BLaER1 (cell line): Measurements from ENCODE around the gene GSK3B.

Source experiments
- H3K27ac ChIP-seq: shearing (Covaris generic); formaldehyde crosslinking; 2 replicates; pipeline ENCODE4 v1.8.1; 2022
- H3K27me3 ChIP-seq: shearing (Covaris generic); formaldehyde crosslinking; 2 replicates; pipeline ENCODE4 v1.8.1; 2022
- H3K36me3 ChIP-seq: shearing (Covaris generic); formaldehyde crosslinking; 2 replicates; pipeline ENCODE4 v1.8.1; 2022
- H3K4me1 ChIP-seq: shearing (Covaris generic); formaldehyde crosslinking; 2 replicates; pipeline ENCODE4 v1.8.1; 2022
- H3K4me2 ChIP-seq: shearing (Covaris generic); formaldehyde crosslinking; 2 replicates; pipeline ENCODE4 v1.8.1; 2022
- H3K4me3 ChIP-seq: shearing (Covaris generic); formaldehyde crosslinking; 2 replicates; pipeline ENCODE4 v1.8.1; 2022
- H3K9ac ChIP-seq: shearing (Covaris generic); formaldehyde crosslinking; 2 replicates; pipeline ENCODE4 v1.8.1; 2022
- H3K9me3 ChIP-seq: shearing (Covaris generic); formaldehyde crosslinking; 2 replicates; pipeline ENCODE4 v1.8.1; 2022
- H4K20me1 ChIP-seq: shearing (Covaris generic); formaldehyde crosslinking; 2 replicates; pipeline ENCODE4 v1.8.1; 2022
- Cebpa-rat ChIP-seq: shearing (Covaris generic); IDR thresholded peaks from 2 replicates; pipeline ENCODE4 v1.8.1; 2022

The GSK3B gene

GRCh38 chr3:119856695-119857094, 237.6 kb downstream of the GSK3B start:
- no peak overlapping the region for H3K4me2 ChIP-seq
- no peaks in the 10 kb centered on the region for H3K4me1 ChIP-seq
- H3K9me3 ChIP-seq: peaks cover 21% of the 10 kb centered on the region
- no peak overlapping the region for H3K9ac ChIP-seq
- H3K36me3 ChIP-seq: peaks cover 27% of the 10 kb centered on the region
- TF ChIP-seq Cebpa-rat: no peak
- H3K27me3 ChIP-seq: no peaks in the 10 kb centered on the region
- H3K27ac ChIP-seq: no peak overlapping the region
- H4K20me1 ChIP-seq: no peaks in the 10 kb centered on the region
- no peak overlapping the region for H3K4me3 ChIP-seq

- H3K4me2 ChIP-seq: no peak overlapping the region
- no peaks in the 10 kb centered on the region for H3K36me3 ChIP-seq
- no peaks in the 10 kb centered on the region for H3K4me1 ChIP-seq
- no peak overlapping the region for H3K9ac ChIP-seq
- no peak overlapping the region for H3K4me3 ChIP-seq
- H3K27ac ChIP-seq: no peak overlapping the region
- H4K20me1 ChIP-seq: no peaks in the 10 kb centered on the region
- no peaks in the 10 kb centered on the region for H3K9me3 ChIP-seq
- H3K27me3 ChIP-seq: no peaks in the 10 kb centered on the region
- TF ChIP-seq Cebpa-rat: no peak
Measured at GRCh38 chr3:119849126-119849525, 245.1 kb downstream of the GSK3B start.

- no peaks in the 10 kb centered on the region for H3K27me3 ChIP-seq
- H3K4me2 ChIP-seq: no peak overlapping the region
Measured at GRCh38 chr3:119841808-119842471, 252.3 kb downstream of the GSK3B start.

GRCh38 chr3:119835556-119835955, 258.7 kb downstream of the GSK3B start:
- Histone ChIP-seq H3K27me3 (no peaks in the 10 kb centered on the region), H3K9ac (no peak overlapping the region), H3K36me3 (no peaks in the 10 kb centered on the region), H3K4me1 (no peaks in the 10 kb centered on the region), H3K27ac (no peak overlapping the region), H4K20me1 (no peaks in the 10 kb centered on the region), H3K4me3 (no peak overlapping the region), H3K4me2 (no peak overlapping the region), H3K9me3 (no peaks in the 10 kb centered on the region)
- TF ChIP-seq Cebpa-rat: no peak

More at GRCh38 chr3:119841808-119842471, 252.3 kb downstream of the GSK3B start:
- no peak overlapping the region for H3K9ac ChIP-seq
- H3K4me1 ChIP-seq: no peaks in the 10 kb centered on the region
- TF ChIP-seq Cebpa-rat: no peak
- no peak overlapping the region for H3K4me3 ChIP-seq
- H3K36me3 ChIP-seq: peaks cover 10% of the 10 kb centered on the region; the same call in 1 of the 2 replicates
- no peaks in the 10 kb centered on the region for H3K9me3 ChIP-seq
- H4K20me1 ChIP-seq: no peaks in the 10 kb centered on the region
- no peak overlapping the region for H3K27ac ChIP-seq

GRCh38 chr3:119834754-119835370, 259.4 kb downstream of the GSK3B start:
- Histone ChIP-seq H3K4me3 (no peak overlapping the region), H4K20me1 (no peaks in the 10 kb centered on the region), H3K4me1 (no peaks in the 10 kb centered on the region), H3K27ac (no peak overlapping the region), H3K27me3 (no peaks in the 10 kb centered on the region), H3K36me3 (no peaks in the 10 kb centered on the region), H3K9me3 (no peaks in the 10 kb centered on the region), H3K9ac (no peak overlapping the region), H3K4me2 (no peak overlapping the region)
- TF ChIP-seq Cebpa-rat: no peak

- H3K4me2 ChIP-seq: no peak overlapping the region
- H3K4me1 ChIP-seq: no peaks in the 10 kb centered on the region
- H3K9me3 ChIP-seq: no peaks in the 10 kb centered on the region
- H3K27ac ChIP-seq: no peak overlapping the region
- H3K4me3 ChIP-seq: no peak overlapping the region
- no peaks in the 10 kb centered on the region for H3K36me3 ChIP-seq
- H4K20me1 ChIP-seq: no peaks in the 10 kb centered on the region
- H3K9ac ChIP-seq: no peak overlapping the region
- no peaks in the 10 kb centered on the region for H3K27me3 ChIP-seq
- no peak for TF ChIP-seq Cebpa-rat
Measured at GRCh38 chr3:119831941-119832371, 262.3 kb downstream of the GSK3B start.

GRCh38 chr3:119831022-119831421, 263.2 kb downstream of the GSK3B start:
- no peak overlapping the region for H3K4me3 ChIP-seq
- no peaks in the 10 kb centered on the region for H4K20me1 ChIP-seq
- no peaks in the 10 kb centered on the region for H3K9me3 ChIP-seq
- H3K27ac ChIP-seq: no peak overlapping the region
- no peak overlapping the region for H3K9ac ChIP-seq
- no peak overlapping the region for H3K4me2 ChIP-seq
- TF ChIP-seq Cebpa-rat: no peak
- no peaks in the 10 kb centered on the region for H3K27me3 ChIP-seq
- H3K4me1 ChIP-seq: no peaks in the 10 kb centered on the region
- H3K36me3 ChIP-seq: no peaks in the 10 kb centered on the region

GRCh38 chr3:119829420-119829819, 264.8 kb downstream of the GSK3B start:
- H3K9me3 ChIP-seq: no peaks in the 10 kb centered on the region
- peaks cover 6% of the 10 kb centered on the region for H3K36me3 ChIP-seq
- H3K27ac ChIP-seq: no peak overlapping the region
- H3K27me3 ChIP-seq: no peaks in the 10 kb centered on the region
- no peak for TF ChIP-seq Cebpa-rat
- no peak overlapping the region for H3K9ac ChIP-seq
- no peaks in the 10 kb centered on the region for H4K20me1 ChIP-seq
- no peak overlapping the region for H3K4me2 ChIP-seq
- no peaks in the 10 kb centered on the region for H3K4me1 ChIP-seq
- H3K4me3 ChIP-seq: no peak overlapping the region

- peaks cover 6% of the 10 kb centered on the region for H3K36me3 ChIP-seq
- H3K27me3 ChIP-seq: no peaks in the 10 kb centered on the region
- no peak overlapping the region for H3K9ac ChIP-seq
- H3K9me3 ChIP-seq: no peaks in the 10 kb centered on the region
- TF ChIP-seq Cebpa-rat: no peak
- H3K4me3 ChIP-seq: no peak overlapping the region
- no peak overlapping the region for H3K27ac ChIP-seq
- no peak overlapping the region for H3K4me2 ChIP-seq
- no peaks in the 10 kb centered on the region for H4K20me1 ChIP-seq
- H3K4me1 ChIP-seq: no peaks in the 10 kb centered on the region
Measured at GRCh38 chr3:119826711-119827608, 267.3 kb downstream of the GSK3B start.

- no peak overlapping the region for H3K4me2 ChIP-seq
- H3K4me3 ChIP-seq: no peak overlapping the region
- no peaks in the 10 kb centered on the region for H3K4me1 ChIP-seq
- no peaks in the 10 kb centered on the region for H3K9me3 ChIP-seq
- no peak overlapping the region for H3K9ac ChIP-seq
- H4K20me1 ChIP-seq: no peaks in the 10 kb centered on the region
- H3K36me3 ChIP-seq: peaks cover 6% of the 10 kb centered on the region
- no peaks in the 10 kb centered on the region for H3K27me3 ChIP-seq
- no peak for TF ChIP-seq Cebpa-rat
- H3K27ac ChIP-seq: no peak overlapping the region
Measured at GRCh38 chr3:119825820-119826219, 268.4 kb downstream of the GSK3B start.
